SH-SY5Y (cell line): ENCODE data around the gene ADK.

Source experiments
- GATA2 ChIP-seq: IDR thresholded peaks from 2 replicates; pipeline ENCODE4 v1.6.1; 2011; ENCODE audit warnings: mild to moderate bottlenecking, low read depth, low read length
- GATA3 ChIP-seq: IDR thresholded peaks from 2 replicates; pipeline ENCODE4 v1.6.1; 2011; ENCODE audit warnings: low read depth, mild to moderate bottlenecking, low read length, moderate library complexity

- TF ChIP-seq GATA3 = no peak
- TF ChIP-seq GATA2 = no peak
These were observed 24.7 kb downstream of the ADK start for GRCh38 chr10:74175510-74176379.
